HG02763 (cell line): Measurements from ENCODE around the gene WSB1.
"Not testable (repeated sequence)": the region's sequence is repeated elsewhere in the genome, so short reads cannot be mapped to it uniquely, and the experiment has no call there.

Experiments used
- ATAC-seq: cut with Tn5 transposase; IDR thresholded peaks from one replicate; pipeline ENCODE4 v1.9.1; 2021; ENCODE audit warnings: mild to moderate bottlenecking, moderate library complexity; ENCODE audit not compliant: unreplicated experiment

Gene WSB1

DNA sequence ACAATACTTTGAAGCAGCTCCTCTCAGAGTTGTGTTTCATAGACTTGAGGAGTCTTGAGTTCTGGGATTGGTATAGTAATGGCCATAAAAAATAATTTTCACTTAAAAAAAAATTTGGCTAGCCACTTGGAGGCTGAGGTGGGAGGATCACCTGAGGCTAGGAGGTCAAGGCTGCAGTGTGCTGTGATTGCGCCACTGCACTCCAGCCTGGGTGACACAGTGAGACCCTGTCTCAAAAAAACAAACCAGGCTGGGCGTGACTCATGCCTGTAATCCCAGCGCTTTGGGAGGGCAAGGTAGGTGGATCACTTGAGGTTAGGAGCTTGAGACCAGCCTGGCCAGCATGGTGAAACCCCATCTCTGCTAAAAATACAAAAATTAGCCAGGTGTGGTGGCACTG, 14.8 kb upstream of the WSB1 start:
- not testable (repeated sequence) for ATAC-seq

DNA sequence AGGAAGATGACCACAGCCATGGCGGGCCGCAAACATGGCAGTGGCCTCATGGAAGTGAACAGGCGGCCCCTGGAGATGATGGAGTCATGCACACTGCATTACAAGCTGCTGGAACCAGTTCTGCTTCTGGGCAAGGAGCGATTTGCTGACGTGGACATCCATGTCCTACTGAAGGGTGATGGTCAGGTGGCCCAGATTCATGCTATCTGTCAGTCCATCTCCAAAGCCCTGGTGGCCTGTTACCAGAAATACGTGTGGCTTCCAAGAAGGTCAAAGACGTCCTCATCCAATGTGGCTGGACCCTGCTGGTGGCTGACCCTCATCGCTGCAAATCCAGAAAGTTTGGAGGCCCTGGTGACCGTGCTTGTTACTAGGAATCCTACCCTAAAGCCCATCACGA, 13.4 kb upstream of the WSB1 start:
- no peak for ATAC-seq

DNA sequence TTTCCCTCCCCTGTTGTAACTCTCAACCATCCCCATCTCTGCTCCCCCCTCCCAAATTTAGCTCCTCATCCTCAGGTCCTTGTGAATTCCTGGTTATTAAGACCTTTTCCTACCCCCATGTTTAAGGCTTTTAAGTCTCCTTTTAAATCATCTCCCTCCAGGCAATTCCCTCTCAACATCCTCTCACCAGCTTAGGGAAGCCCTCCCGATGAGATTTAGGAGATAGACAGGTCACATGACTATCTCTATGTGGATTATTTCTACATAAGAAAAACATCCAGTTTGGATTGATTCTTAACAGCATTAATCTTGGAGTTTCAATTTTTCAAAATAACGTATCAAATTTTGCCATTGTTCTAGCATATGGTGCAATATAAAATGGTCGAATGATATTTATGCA, 12.5 kb upstream of the WSB1 start:
- no peak for ATAC-seq

DNA sequence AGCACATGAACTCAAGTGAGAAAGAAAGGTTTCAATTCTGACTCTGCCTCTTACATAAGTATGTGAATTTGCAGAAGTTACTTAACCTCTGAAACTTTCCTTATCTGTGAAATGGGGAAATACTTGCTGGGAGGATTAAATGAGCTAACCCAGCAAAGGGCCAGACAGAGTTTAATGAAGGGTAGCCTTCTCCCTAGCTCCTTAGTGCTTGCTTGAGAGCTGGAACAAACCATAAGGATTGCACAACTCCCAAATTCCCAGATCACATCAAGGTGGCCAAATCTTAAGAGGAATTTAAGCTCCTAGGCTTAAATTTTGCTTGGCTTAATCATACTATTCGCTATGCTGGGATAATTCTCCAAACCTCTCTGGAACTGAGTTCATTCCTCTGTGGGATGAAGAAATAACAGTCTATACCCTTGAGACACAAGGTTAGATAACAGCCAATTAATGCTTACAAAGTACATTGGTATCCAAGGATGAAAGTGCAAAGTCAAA, 11.8 kb upstream of the WSB1 start:
- no peak for ATAC-seq

DNA sequence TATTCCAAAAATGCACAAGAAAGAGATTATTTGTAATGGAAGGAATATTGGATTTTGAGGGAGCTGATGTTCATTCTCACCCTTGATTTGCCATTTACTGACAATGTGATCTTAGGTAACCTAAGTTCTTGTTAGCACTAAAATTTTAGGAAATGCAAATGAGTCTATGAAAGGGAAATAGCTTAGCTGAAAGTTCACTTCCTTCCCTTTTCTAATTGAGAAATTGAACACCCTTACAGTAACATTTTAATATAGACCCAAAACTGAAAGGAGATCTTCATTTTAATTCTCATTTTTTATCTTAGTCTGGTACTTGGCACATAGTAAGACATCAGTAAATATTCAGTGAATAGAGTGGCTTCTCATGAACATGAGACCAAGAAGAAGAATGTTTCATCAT, 10.9 kb upstream of the WSB1 start:
- ATAC-seq = no peak

DNA sequence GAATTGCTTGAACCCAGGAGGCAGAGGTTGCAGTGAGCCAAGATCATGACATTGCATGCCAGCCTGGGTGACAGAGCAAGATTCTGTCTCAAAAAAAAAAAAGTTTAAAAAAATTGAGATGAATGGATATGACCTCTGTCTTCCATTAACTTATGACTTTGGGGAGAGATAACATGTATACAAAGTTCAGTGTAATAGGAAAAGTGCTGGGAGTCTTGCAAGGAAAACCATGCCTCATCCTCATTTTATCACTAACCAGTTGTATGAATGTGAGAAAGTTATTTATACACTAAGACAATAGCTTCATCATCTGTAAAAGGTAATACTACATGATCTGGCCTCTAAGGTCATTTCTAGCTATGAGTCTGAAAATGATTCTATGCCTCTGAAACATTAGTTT, 10.2 kb upstream of the WSB1 start:
- no peak for ATAC-seq

DNA sequence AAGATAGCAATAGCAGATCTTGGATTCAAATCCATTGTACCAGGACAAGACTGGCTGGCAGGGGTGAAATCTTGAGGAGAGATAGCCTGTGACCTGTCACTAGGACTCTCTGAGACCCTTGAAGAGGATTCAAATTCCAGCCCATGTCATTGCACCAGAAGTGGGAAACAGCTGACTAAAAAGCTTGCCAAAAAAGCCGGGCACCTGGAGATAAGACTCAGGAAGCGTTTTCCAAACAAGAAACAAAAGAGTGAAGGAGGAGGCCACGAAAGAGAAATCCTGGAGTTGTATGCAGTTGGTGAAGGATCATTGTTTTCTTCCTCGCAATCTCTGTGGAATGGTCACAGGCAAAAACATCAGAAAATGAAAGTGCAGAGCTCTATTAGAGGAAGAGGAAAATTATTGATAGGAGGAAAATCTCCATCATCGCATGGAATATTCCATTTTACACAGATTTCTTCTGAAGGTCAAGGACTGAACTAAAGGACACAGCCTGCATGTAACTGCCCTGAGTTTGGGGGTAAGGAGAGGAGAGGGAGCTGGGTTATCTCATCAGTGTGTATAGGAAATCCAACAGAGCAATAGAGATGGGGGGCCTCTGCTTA, 9.0 kb upstream of the WSB1 start:
- ATAC-seq = no peak

DNA sequence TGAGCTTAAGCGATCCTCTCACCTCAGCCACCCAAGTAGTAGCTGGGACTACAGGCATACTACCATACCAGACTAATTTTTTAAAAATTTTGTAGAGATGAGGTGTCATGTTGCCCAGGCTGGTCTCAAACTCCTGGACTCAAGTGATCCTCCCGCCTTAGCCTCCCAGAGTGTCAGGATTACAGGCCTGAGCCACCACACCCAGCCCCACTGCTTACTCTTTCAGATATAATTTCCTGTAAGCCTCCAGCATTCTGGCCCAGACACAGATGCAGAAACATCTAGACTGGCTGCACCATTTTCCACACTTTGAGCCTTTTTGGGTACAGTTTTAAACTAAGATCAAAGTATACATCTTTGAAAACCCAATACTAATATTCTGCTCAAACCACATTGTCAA, 8.4 kb upstream of the WSB1 start:
- ATAC-seq = no peak

DNA sequence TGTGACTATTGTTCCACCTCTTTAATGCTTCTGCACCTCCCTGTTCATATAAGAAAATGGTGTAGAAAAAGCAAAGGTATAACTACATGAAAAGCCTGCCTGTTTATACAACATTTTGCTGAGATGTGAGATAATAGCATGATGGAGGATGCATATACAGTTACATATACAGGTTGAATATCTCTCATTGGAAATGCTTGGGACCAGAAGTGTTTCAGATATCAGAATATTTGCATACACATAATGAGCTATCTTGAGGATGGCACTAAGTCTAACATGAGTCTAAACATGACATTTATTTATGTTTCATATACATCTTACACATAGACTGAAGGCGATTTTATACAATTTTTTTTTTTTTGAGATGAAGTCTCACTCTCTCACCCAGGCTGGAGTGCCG, 5.7 kb upstream of the WSB1 start:
- no peak for ATAC-seq

DNA sequence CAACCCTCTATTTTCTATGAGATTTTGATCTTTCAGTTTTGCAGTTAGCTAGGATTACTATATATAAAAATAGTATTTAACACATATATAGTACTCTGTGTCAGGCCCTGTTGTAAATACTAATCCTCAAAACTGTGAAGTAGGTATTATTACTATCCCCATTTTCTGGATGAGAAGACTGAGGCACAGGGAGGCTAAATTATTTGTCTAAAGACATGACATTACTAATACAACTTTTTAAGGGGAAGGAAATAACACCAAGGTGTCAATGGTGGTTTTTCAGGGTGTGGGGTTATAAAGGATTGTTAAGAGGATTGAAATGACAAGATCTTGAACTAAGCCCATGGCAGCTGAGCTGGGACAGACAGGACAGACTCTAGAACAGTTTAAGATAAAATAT, 4.1 kb upstream of the WSB1 start:
- no peak for ATAC-seq

DNA sequence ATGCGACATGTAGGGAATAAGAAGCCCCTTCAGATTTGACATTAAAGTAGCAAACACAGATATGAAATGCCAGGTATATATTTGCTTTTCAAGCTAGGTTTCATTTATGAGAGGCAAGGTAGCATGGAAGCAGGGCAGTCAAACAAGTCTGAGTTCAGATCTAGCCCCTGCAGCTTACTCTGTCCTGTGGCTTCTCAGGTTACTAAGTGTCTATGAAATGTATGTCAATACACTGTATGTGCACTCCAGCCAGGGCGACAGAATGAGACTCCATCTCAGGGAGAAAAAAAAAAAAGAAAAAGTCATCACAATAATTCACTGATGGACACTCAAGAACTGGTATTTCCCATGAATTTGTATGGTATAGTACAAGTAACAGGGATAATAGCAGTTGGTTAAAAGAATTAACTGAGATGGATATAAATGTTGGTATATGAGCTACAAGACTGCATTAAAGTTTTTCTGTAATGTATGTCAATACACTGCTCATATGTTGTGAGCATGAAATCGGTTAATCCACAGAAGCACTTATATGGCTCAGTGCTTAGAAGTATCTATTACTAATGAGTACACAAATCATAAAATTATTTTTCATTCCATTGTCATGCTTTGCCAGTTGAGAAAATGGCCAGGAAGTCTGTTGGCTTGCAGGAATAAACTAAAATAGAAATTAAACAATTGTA, 2.9 kb upstream of the WSB1 start:
- ATAC-seq = no peak

DNA sequence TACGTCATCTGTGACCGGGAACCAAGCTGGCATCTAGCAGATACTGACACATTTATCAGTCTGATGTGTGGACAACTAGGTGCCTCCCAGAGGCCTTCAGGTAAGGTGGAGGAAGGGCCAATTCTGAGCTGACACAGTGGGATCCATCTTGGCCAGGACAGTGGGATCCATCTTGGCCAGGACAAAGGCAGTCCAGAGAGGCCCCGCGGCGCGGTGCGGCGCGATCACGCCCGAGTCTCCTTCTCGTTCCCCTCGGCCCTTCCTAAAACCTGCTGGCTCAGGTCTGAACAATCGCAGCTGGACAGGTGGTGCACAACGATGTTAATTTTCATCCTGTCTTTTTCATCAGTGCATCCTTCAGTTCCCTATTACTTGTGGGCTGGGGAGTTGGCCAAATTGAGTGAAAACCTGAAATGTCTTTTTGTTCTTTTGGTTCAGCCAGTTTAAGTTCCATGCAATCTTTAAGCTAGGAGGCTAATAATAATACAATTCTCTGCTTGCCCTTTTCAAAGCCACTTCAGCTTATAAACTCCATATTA, 486 bp upstream of the WSB1 start:
- ATAC-seq = no peak

DNA sequence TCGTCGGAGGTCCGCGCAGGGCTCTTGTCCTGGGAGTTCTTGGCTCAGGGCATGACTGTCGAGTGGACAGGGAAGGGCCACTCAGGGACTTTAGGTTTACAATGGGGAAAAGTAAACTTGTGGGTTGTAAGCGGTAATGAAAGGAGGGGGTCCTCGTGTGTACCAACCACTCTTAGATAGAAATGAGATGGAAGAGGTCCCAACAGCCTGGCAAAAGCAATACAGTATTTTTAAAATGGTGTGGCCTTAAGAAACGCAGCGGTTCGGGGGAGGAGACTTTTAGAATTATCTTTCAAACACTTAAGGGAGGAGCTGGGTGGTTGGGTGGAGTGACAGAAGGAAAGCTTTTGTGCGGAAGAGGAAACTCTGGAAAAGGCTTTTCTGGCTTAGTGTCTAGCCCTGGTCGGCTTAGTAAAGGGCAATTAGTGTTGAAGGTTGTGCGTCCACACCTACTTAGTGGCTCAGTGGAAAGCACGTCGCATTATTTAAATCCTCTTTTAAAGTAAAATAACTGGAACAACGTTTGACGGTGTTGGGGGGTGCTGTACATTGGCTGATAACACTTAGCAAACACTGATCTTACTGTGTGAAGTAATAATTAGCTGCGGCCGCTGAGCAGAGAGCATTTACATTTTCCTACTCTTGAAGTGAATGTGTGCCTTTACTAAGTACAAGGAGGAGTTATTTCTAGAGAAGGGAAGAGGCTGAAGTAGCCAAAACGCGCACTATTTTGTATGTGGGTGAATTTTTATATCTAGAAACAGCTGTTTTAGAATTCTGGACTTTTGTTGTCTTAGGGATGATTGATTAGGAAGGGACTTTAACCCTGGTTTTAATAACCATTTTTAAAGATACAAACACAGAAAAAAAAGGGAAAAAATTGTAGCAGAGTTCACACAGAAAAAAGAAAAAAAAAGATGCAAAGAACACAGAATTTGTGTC, 1.0 kb downstream of the WSB1 start:
- ATAC-seq = peak; percentile 45

DNA sequence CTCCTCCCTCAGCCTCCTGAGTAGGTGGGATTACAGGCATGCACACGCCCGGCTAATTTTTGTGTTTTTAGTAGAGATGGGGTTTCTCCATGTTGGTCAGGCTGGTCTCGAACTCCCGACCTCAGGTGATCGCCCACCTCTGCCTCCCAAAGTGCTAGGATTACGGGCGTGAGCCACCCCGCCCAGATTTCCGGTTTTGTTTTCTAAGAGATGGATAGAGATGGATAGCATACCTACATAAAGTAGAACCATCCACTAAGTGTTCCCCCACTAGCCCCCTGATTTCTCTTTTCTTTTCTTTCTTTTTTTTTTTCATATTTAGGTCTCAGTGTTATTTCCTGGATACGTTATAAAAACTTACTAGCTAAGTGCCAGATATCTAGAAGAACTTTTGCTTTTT, 2.0 kb downstream of the WSB1 start:
- no peak for ATAC-seq

DNA sequence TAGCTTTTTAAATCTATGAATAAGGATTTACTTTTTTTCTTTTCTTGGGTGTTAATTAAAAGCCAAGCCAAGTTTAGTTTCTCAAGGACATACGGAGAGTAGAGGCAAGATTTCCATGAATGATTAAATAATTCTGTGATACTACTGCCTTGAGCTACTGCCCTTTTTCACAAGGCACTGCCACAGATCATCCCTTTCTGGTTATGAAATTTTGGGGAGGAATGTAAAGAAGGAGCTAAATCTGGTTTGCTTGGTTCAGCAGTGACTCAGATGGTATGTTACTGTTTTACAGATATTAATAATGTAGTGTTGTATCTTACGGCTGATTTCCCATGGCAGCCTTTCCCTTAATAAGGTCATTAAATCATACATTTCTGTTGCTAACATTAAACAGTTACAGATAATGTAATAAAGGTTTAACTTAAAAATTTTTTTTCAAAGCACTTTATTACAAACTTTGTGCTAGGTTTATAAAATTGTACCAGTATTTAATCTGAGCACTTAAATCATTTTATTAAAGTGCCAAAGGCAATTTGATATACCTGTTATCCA, 2.6 kb downstream of the WSB1 start:
- ATAC-seq = no peak

DNA sequence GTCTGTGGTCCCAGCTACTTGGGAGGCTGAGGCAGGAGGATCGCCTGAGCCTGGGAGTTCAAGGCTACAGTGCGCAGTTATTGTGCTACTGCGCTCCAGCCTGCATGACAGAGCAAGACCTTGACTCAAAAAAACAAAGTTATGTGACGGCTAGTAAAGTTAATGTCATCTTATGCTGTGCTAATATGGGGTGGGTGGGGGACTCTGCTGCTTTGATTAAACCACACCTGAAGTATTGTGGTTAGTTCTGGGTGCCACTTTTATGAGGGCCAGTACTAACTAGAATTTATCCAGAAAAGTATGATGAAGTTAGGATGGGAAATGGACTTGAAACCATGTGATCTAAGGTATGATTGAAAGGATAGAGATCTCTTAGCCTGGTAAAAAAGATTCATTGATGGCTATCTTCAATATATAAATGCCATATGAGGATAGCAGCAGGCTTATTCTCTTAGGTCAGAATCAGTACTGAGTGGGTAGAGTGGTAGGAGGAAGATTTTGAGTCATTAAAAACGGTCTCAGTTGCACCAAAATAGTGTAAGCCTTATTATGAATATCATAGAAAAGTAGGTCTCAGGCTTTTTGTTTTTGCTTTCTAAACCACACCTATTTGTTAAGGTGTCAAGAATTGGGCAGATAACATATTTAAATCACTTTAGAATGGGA, 5.6 kb downstream of the WSB1 start:
- ATAC-seq = no peak

DNA sequence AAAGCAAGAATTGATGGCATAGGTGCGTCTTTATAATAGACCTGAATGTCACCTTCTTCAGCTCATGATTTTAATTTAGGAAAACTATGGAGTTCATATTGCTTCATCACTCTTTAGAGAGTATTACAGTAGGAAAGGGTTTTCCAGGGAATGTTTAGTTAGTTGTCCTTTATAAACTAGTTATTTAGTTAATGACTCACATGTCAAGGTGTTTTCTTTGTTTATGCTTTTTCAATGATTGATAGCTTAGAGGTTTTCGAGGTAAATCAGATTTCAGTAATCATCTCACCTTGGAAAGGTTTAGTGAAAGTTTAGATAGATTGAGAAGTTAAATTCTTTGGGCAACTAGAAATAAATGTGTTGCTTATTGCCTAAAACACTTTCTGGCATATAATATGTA, 9.8 kb downstream of the WSB1 start:
- no peak for ATAC-seq

DNA sequence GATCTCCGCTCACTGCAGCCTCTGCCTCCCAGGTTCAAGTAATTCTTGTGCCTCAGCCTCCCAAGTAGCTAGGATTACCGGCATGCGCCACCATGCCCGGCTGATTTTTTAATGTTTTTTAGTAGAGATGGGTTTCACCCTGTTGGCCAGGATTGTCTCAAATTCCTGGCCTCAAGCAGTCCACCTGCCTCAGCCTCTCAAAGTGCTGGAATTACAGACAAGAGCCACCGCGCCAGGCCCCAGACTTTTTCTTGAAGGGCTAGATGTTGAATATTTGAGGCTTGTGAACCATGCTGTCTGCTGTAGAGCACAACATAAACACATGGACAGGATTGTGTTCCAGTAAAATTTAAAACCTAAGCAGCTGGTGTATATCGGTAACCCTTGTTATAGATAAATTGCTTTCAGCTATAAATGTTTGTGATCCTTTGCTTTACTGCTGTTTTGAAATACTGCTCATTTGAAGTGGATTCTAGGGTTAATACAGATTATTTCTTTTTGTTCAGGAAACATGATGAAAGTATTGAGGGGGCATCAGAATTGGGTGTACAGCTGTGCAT, 12.4 kb downstream of the WSB1 start:
- no peak for ATAC-seq

DNA sequence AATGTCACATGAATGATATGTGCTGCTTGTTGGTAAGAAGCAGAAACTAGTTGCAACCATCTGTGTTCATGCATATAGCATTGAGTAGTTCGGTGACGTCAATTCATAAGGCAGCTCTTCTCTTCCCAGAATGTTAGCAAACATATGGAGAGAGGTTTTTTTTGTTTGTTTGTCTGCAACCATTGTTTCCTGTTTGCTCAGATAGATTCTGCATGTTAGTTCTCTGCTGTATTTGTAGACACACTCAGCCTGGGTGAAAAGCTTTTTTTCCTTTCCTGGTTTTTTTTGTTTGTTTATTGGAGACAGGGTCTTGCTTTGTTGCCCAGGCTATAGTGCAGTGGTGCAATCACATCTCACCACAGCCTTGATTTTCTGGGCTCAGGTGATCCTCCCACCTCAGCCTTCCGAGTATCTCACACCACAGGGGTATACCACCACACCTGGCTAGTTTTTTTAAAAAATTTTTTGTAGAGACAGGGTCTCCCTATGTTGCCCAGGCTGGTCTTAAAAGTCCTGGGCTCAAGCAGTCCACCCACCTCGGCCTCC, 16.7 kb downstream of the WSB1 start:
- no peak for ATAC-seq

DNA sequence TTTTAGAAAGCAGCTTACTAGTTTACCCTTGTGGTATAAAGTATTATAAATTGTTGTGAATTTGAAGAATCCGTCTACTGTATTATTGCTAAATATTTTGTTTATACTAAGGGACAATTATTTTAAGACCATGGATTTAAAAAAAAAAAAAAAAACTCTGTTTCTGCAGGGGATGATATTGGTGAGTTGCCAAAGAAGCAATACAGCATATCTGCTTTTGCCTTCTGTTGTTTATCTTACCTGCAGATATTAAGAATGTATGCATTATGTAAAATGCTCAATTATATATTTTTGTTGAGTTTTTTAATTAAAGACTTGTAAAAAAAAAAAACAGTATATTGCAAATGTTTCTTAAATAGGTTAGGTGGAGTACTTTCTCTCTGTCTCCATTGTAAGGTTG, 19.4 kb downstream of the WSB1 start:
- ATAC-seq = no peak
